CD4-positive, alpha-beta memory T cell (primary cell): Measurements from ENCODE around the gene CCNC. TPM values are rescaled to one million over a fixed set of nuclear protein-coding genes. Genes with fewer than 3 reads are reported as not detected.
A peak's percentile ranks its signal among the peaks of the same experiment; 100 is the strongest.

Experiments used
- CTCF ChIA-PET: fragments of 350-600 bp; sonication (Branson Sonifier 250); formaldehyde crosslinking; loops from one replicate; lab custom pipeline; 2021; ENCODE audit warnings: inconsistent platforms; ENCODE audit not compliant: partially characterized antibody; lab: Charles Lee
- POLR2A ChIA-PET: fragments of 350-600 bp; sonication (Branson Sonifier 250); formaldehyde crosslinking; loops from one replicate; lab custom pipeline; 2021; ENCODE audit not compliant: partially characterized antibody; lab: Charles Lee
- DNase-seq, 5 donors: peaks; one replicate each; pipeline versions ENCODE4 v3.0.0 to v3.0.0-alpha.2; 2020 to 2022; ENCODE audit warnings: mixed read lengths in 1 of 5
- H3K27ac ChIP-seq: one replicate; pipeline ENCODE4 v1.7.0; 2013; ENCODE audit warnings: low read depth, low read length
- H3K27me3 ChIP-seq: 2 replicates; pipeline ENCODE4 v1.7.0; 2013; ENCODE audit warnings: mild to moderate bottlenecking, low read length, moderate library complexity; ENCODE audit not compliant: insufficient read depth
- H3K36me3 ChIP-seq: 2 replicates; pipeline ENCODE4 v1.7.0; 2013; ENCODE audit warnings: mild to moderate bottlenecking, low read length, moderate library complexity; ENCODE audit not compliant: insufficient read depth
- H3K4me1 ChIP-seq: 2 replicates; pipeline ENCODE4 v1.7.0; 2013; ENCODE audit warnings: mild to moderate bottlenecking, low read length, moderate library complexity; ENCODE audit not compliant: insufficient read depth
- H3K4me3 ChIP-seq, 2 donors: one replicate each; pipeline ENCODE4 v1.7.0; 2013; ENCODE audit warnings: low read length in 2 of 2, mild to moderate bottlenecking in 1 of 2
- H3K9me3 ChIP-seq, 2 donors: one replicate each; pipeline ENCODE4 v1.7.0; 2013; ENCODE audit warnings: low read length in 2 of 2, control low read depth in 1 of 2; ENCODE audit not compliant: control insufficient read depth in 1 of 2
- H3K27ac Mint-ChIP-seq, 7 donors: one replicate each; pipeline ENCODE4 v1.8.0; 2020 to 2021; ENCODE audit warnings: mixed read lengths in 7 of 7, mild to moderate bottlenecking in 6 of 7, inconsistent platforms in 3 of 7, moderate library complexity in 3 of 7
- H3K27me3 Mint-ChIP-seq, 2 donors: one replicate each; pipeline ENCODE4 v1.8.0; 2020 to 2021; ENCODE audit warnings: mixed read lengths in 2 of 2
- H3K36me3 Mint-ChIP-seq, 2 donors: one replicate each; pipeline ENCODE4 v1.8.0; 2020 to 2021; ENCODE audit warnings: mixed read lengths in 2 of 2, inconsistent platforms in 1 of 2, mild to moderate bottlenecking in 1 of 2
- H3K4me1 Mint-ChIP-seq, 4 donors: one replicate each; pipeline ENCODE4 v1.8.0; 2020 to 2021; ENCODE audit warnings: mixed read lengths in 4 of 4, mild to moderate bottlenecking in 1 of 4
- H3K4me3 Mint-ChIP-seq, 8 donors: one replicate each; pipeline ENCODE4 v1.8.0; 2020 to 2021; ENCODE audit warnings: mixed read lengths in 8 of 8, mild to moderate bottlenecking in 7 of 8, moderate library complexity in 6 of 8, inconsistent platforms in 3 of 8
- H3K9me3 Mint-ChIP-seq, 8 donors: one replicate each; pipeline ENCODE4 v1.8.0; 2020 to 2021; ENCODE audit warnings: mixed read lengths in 8 of 8, mild to moderate bottlenecking in 5 of 8, inconsistent platforms in 3 of 8, moderate library complexity in 1 of 8
- intact Hi-C: fragments of 100-400 bp; cut with micrococcal nuclease; formaldehyde crosslinking; loops from one replicate; pipeline ENCODE4 v1.15.1; 2023
- polyA plus RNA-seq, 2 donors: library from polyadenylated mRNA; unstranded; fragments of 300-500 nt; fragmentation: Illumina TruSeq; gene quantifications; one replicate each; pipeline ENCODE4 v1.2.3, GENCODE V29; 2021
- total RNA-seq, 2 experiments: library from RNA; stranded (reverse); gene quantifications; one replicate each; pipeline ENCODE4 v1.2.3, GENCODE V29; 2021

CCNC gene
- total and polyA plus RNA-seq, 4 experiments from 2014 or later, result 41.3 to 76.6 (median 44.5) TPM

- Histone ChIP-seq H3K27ac (peak overlapping the region; percentile 64), H3K4me1 (peaks cover 20% of the 10 kb centered on the region), H3K27me3 (no peaks in the 10 kb centered on the region), H3K9me3 (no peaks in the 10 kb centered on the region), H3K4me3 (peak overlapping the region; percentile 87 to 99), H3K36me3 (no peaks in the 10 kb centered on the region)
- Mint-ChIP-seq H3K4me3 (peak overlapping the region; percentile 92 to 99 (median 98)), H3K9me3 (no peaks in the 10 kb centered on the region), H3K4me1 (peaks cover 7 to 26% (median 21%) of the 10 kb centered on the region in 4 donors), H3K36me3 (peaks cover 0 to 6% of the 10 kb centered on the region in 2 donors), H3K27ac (peak overlapping the region; percentile 67 to 97 (median 96)), H3K27me3 (no peaks in the 10 kb centered on the region)
- CTCF ChIA-PET, result interaction anchor here (0.8 to 2.2 kb wide), 14 partner anchors 9 to 224 kb away, joined by 3 to 9 read pairs (median 4); partner anchors contain the start of genes CCNC and PNISR
- no peak for DNase-seq
- POLR2A ChIA-PET, result interaction anchor here (0.7 to 1.3 kb wide), 4 partner anchors 9 to 96 kb away, joined by 3 to 11 read pairs (median 4); partner anchors contain the start of gene CCNC
- intact Hi-C loops, result loop anchor here (1.0 to 5.0 kb wide), 4 partner anchors 31 to 96 kb away; partner anchors contain the start of gene PNISR
Observed at GRCh38 chr6:99521633-99522151, 46.8 kb downstream of the CCNC start.

- Histone ChIP-seq H3K9me3 (no peaks in the 10 kb centered on the region), H3K27ac (peak overlapping the region; percentile 64), H3K27me3 (no peaks in the 10 kb centered on the region), H3K4me1 (peaks cover 23% of the 10 kb centered on the region), H3K36me3 (no peaks in the 10 kb centered on the region), H3K4me3 (peak overlapping the region; percentile 87 to 99)
- POLR2A ChIA-PET, result interaction anchor here (0.6 to 1.3 kb wide), 6 partner anchors 9 to 95 kb away, joined by 3 to 11 read pairs (median 4); partner anchors contain the start of genes CCNC and PNISR
- intact Hi-C loops, result loop anchor here (1.0 to 5.0 kb wide), 5 partner anchors 31 to 96 kb away; partner anchors contain the start of genes CCNC and PNISR
- CTCF ChIA-PET, result interaction anchor here (0.9 to 2.2 kb wide), 17 partner anchors 9 to 225 kb away, joined by 3 to 9 read pairs (median 4); partner anchors contain the start of genes CCNC and PNISR
- Mint-ChIP-seq H3K4me1 (peaks cover 8 to 31% (median 24%) of the 10 kb centered on the region in 4 donors), H3K27ac (peak overlapping the region; percentile 67 to 97 (median 96)), H3K27me3 (no peaks in the 10 kb centered on the region), H3K4me3 (peak overlapping the region; percentile 92 to 99 (median 98)), H3K9me3 (no peaks in the 10 kb centered on the region), H3K36me3 (peaks cover 0 to 8% of the 10 kb centered on the region in 2 donors)
- peak; percentile 66 to 79 (median 71) for DNase-seq
Observed at GRCh38 chr6:99520855-99521632, 47.4 kb downstream of the CCNC start.

GRCh38 chr6:99519446-99519845, 49.0 kb downstream of the CCNC start:
- H3K27ac Mint-ChIP-seq, result peak overlapping the region in 1 of 7 donors; percentile 13
- peaks cover 0 to 10% of the 10 kb centered on the region in 2 donors for H3K36me3 Mint-ChIP-seq
- Histone ChIP-seq H3K27me3 (no peaks in the 10 kb centered on the region), H3K36me3 (no peaks in the 10 kb centered on the region), H3K4me3 (no peak overlapping the region), H3K27ac (no peak overlapping the region), H3K9me3 (no peaks in the 10 kb centered on the region), H3K4me1 (peaks cover 22% of the 10 kb centered on the region)
- CTCF ChIA-PET, result interaction anchor here (0.7 to 1.6 kb wide), 2 partner anchors 24 to 44 kb away, joined by 3 to 4 read pairs; no protein-coding TSS in a partner anchor
- H3K4me1 Mint-ChIP-seq, result peaks cover 12 to 36% (median 27%) of the 10 kb centered on the region in 4 donors
- POLR2A ChIA-PET, result no interaction called here
- no peak overlapping the region for H3K4me3 Mint-ChIP-seq
- H3K9me3 Mint-ChIP-seq, result peaks cover 0 to 3% (median 0%) of the 10 kb centered on the region in 8 donors
- no peaks in the 10 kb centered on the region for H3K27me3 Mint-ChIP-seq
- DNase-seq, result no peak
- intact Hi-C loops, result no loop called here

GRCh38 chr6:99514089-99514488, 54.4 kb downstream of the CCNC start:
- intact Hi-C loops, result loop anchor here (2.0 kb wide), 1 partner anchor 15 kb away; no protein-coding TSS in a partner anchor
- POLR2A ChIA-PET, result interaction anchor here (1.0 to 1.5 kb wide), 5 partner anchors 8 to 88 kb away, joined by 3 to 13 read pairs (median 3); partner anchors contain the start of gene CCNC
- H3K4me3 ChIP-seq, result no peak overlapping the region

DNA sequence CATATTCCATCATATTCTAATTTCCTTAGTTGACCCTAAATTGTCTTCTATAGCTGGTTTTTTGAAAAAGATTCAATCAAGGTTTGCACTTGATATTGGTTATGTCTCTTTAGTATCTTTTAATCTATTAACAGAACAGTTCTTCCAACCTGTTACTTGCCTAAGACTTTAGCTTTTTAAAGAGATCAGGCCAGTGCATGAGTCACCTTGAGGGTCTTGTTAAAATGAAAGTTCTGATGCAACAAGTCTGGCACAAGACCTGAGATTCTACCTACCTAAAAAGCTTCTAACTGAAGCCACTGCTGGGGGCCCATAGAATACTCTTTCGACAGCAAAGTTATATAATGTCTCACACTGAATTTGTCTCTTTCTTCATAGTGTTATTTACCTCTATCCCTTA, 56.4 kb downstream of the CCNC start:
- Mint-ChIP-seq H3K9me3 (peaks cover 0 to 3% (median 0%) of the 10 kb centered on the region in 8 donors), H3K4me3 (no peak overlapping the region), H3K27me3 (no peaks in the 10 kb centered on the region), H3K36me3 (peaks cover 8 to 12% of the 10 kb centered on the region in 2 donors), H3K27ac (no peak overlapping the region), H3K4me1 (peaks cover 17 to 39% (median 27%) of the 10 kb centered on the region in 4 donors)
- CTCF ChIA-PET, result interaction anchor here (1.2 to 2.2 kb wide), 3 partner anchors 9 to 234 kb away, joined by 3 to 9 read pairs (median 3); no protein-coding TSS in a partner anchor
- DNase-seq, result no peak
- no peak overlapping the region for H3K27ac ChIP-seq
- POLR2A ChIA-PET, result interaction anchor here (0.9 to 1.3 kb wide), 3 partner anchors 9 to 91 kb away, joined by 3 read pairs; no protein-coding TSS in a partner anchor
- peaks cover 17% of the 10 kb centered on the region for H3K4me1 ChIP-seq
- H3K36me3 ChIP-seq, result no peaks in the 10 kb centered on the region
- no peaks in the 10 kb centered on the region for H3K27me3 ChIP-seq
- intact Hi-C loops, result no loop called here
- H3K4me3 ChIP-seq, result no peak overlapping the region
- H3K9me3 ChIP-seq, result no peaks in the 10 kb centered on the region

More at GRCh38 chr6:99514089-99514488, 54.4 kb downstream of the CCNC start:
- no peaks in the 10 kb centered on the region for H3K9me3 ChIP-seq
- CTCF ChIA-PET, result interaction anchor here (1.1 to 1.3 kb wide), 3 partner anchors 9 to 82 kb away, joined by 3 to 6 read pairs (median 4); partner anchors contain the start of gene CCNC
- peak overlapping the region; percentile 66 to 97 (median 96) for H3K4me3 Mint-ChIP-seq
- no peaks in the 10 kb centered on the region for H3K27me3 Mint-ChIP-seq
- H3K27me3 ChIP-seq, result no peaks in the 10 kb centered on the region
- H3K36me3 ChIP-seq, result no peaks in the 10 kb centered on the region
- H3K9me3 Mint-ChIP-seq, result peaks cover 0 to 3% (median 0%) of the 10 kb centered on the region in 8 donors
- H3K27ac ChIP-seq, result no peak overlapping the region
- H3K4me1 ChIP-seq, result peaks cover 17% of the 10 kb centered on the region
- H3K4me1 Mint-ChIP-seq, result peaks cover 17 to 39% (median 27%) of the 10 kb centered on the region in 4 donors
- DNase-seq, result no peak
- peak overlapping the region in 5 of 7 donors; percentile 64 to 94 (median 70) for H3K27ac Mint-ChIP-seq
- peaks cover 5% of the 10 kb centered on the region in 2 donors for H3K36me3 Mint-ChIP-seq

DNA sequence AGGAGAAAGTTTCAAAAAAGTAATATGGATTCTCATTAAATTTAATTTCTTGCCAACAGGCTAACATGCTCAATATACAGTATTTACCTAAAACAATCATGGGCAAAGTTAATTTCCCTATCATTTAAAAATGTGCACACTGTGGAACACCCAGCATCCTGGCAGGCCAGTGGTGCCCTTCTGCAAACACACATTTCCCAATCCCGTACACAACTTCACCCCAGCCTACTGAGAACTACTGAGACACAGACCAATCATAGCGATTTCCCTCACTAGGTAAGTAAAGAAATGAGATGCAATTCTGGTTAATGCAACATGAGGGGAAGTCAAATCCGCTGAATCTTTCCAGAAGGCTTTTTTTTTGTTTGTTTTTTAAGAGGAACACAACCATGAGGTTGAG, 60.8 kb downstream of the CCNC start:
- Mint-ChIP-seq H3K4me1 (peaks cover 0 to 7% (median 3%) of the 10 kb centered on the region in 4 donors), H3K36me3 (peaks cover 24 to 31% of the 10 kb centered on the region in 2 donors), H3K27ac (no peak overlapping the region), H3K9me3 (no peaks in the 10 kb centered on the region), H3K27me3 (no peaks in the 10 kb centered on the region), H3K4me3 (no peak overlapping the region)
- peaks cover 6% of the 10 kb centered on the region for H3K36me3 ChIP-seq
- no peak overlapping the region for H3K27ac ChIP-seq
- no peaks in the 10 kb centered on the region for H3K27me3 ChIP-seq
- H3K4me3 ChIP-seq, result no peak overlapping the region
- CTCF ChIA-PET, result no interaction called here
- intact Hi-C loops, result no loop called here
- no peaks in the 10 kb centered on the region for H3K4me1 ChIP-seq
- no peaks in the 10 kb centered on the region for H3K9me3 ChIP-seq
- POLR2A ChIA-PET, result no interaction called here
- no peak for DNase-seq
